Activated effector memory CD4-positive, alpha-beta T cell treated with Interleukin-2 at 50 U/mL for 16 hours (primary cell): ENCODE measurements around the gene TMEM132D.

ENCODE experiments used
- DNase-seq: peaks from one replicate; pipeline ENCODE4 v3.0.0-alpha.2; 2020

TMEM132D gene

GRCh38 chr12:129152351-129153104 lies 751.3 kb downstream of the TMEM132D start:
- no peak for DNase-seq

- DNase-seq = no peak
These were observed 753.1 kb downstream of the TMEM132D start for GRCh38 chr12:129150721-129151120.

GRCh38 chr12:129145381-129145780 lies 758.4 kb downstream of the TMEM132D start:
- no peak for DNase-seq

GRCh38 chr12:129138776-129139175 lies 765.0 kb downstream of the TMEM132D start:
- DNase-seq = no peak

- no peak for DNase-seq
These were observed 767.0 kb downstream of the TMEM132D start for GRCh38 chr12:129136694-129137325.

- DNase-seq = no peak
These were observed 776.1 kb downstream of the TMEM132D start for GRCh38 chr12:129127771-129128170.

GRCh38 chr12:129127211-129127610 lies 776.6 kb downstream of the TMEM132D start:
- DNase-seq = no peak

- no peak for DNase-seq
These were observed 784.3 kb downstream of the TMEM132D start for GRCh38 chr12:129119537-129119936.

- no peak for DNase-seq
These were observed 788.3 kb downstream of the TMEM132D start for GRCh38 chr12:129115558-129115957.

GRCh38 chr12:129110575-129110974 lies 793.2 kb downstream of the TMEM132D start:
- DNase-seq = no peak

GRCh38 chr12:129109174-129110001 lies 794.4 kb downstream of the TMEM132D start:
- DNase-seq = no peak

- no peak for DNase-seq
These were observed 797.1 kb downstream of the TMEM132D start for GRCh38 chr12:129106772-129107171.

- no peak for DNase-seq
These were observed 800.6 kb downstream of the TMEM132D start for GRCh38 chr12:129103231-129103630.

- DNase-seq = no peak
These were observed 801.6 kb downstream of the TMEM132D start for GRCh38 chr12:129102233-129102632.

GRCh38 chr12:129101816-129102215 lies 802.0 kb downstream of the TMEM132D start:
- DNase-seq = no peak

GRCh38 chr12:129101404-129101803 lies 802.4 kb downstream of the TMEM132D start:
- no peak for DNase-seq

- no peak for DNase-seq
These were observed 806.4 kb downstream of the TMEM132D start for GRCh38 chr12:129097451-129097850.

GRCh38 chr12:129096968-129097367 lies 806.9 kb downstream of the TMEM132D start:
- no peak for DNase-seq

- no peak for DNase-seq
These were observed 807.6 kb downstream of the TMEM132D start for GRCh38 chr12:129096184-129096583.

GRCh38 chr12:129089576-129089975 lies 814.2 kb downstream of the TMEM132D start:
- no peak for DNase-seq

GRCh38 chr12:129084875-129085826 lies 818.7 kb downstream of the TMEM132D start:
- no peak for DNase-seq

GRCh38 chr12:129083121-129083840 lies 820.5 kb downstream of the TMEM132D start:
- no peak for DNase-seq
